ENCODE results near the gene FZD7.

FZD7 gene

DNA sequence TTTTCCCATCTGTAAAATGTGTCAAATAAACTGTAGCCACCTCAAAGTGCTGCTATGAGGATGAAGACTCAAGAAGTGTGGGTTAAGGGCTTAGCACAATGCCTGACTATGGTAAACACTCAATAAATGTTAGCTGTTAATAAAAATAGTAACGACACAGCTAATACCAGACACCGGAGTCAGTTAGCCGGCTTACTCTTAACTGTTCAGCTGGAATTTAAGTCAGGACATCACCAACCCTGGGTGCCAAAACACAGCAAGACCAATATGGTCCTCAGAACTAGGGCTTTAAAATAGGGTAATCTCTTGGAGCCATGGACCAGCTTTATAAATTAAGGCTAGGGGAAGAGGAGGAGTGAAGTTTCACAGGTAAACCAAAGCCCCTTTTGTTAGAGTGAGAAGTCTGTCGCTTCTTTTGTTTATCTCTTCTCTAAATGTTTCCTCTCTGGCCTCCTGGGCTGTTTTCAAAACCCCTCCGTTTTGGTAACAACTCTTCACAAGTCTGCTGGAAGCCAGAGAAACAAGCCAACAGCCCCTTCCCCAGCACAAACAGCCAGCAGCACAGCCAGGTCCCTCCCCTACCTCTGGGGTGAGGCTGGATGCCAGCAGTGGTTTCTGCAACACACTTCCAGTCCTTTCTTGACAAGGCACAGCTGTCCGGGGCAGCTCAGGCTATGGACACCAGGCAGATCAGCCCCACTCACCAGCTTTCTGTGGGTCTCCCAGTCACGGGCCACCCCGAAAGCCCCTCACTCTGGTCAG is 13.8 kb upstream of the FZD7 start:
- no peak overlapping the region for H3K4me3 ChIP-seq (ENCODE audit: low read length)
- no peak for DNase-seq (ENCODE audit: low read depth)
- TF ChIP-seq, protein P1, sequence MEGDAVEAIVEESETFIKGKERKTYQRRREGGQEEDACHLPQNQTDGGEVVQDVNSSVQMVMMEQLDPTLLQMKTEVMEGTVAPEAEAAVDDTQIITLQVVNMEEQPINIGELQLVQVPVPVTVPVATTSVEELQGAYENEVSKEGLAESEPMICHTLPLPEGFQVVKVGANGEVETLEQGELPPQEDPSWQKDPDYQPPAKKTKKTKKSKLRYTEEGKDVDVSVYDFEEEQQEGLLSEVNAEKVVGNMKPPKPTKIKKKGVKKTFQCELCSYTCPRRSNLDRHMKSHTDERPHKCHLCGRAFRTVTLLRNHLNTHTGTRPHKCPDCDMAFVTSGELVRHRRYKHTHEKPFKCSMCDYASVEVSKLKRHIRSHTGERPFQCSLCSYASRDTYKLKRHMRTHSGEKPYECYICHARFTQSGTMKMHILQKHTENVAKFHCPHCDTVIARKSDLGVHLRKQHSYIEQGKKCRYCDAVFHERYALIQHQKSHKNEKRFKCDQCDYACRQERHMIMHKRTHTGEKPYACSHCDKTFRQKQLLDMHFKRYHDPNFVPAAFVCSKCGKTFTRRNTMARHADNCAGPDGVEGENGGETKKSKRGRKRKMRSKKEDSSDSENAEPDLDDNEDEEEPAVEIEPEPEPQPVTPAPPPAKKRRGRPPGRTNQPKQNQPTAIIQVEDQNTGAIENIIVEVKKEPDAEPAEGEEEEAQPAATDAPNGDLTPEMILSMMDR (conservative IDR thresholded peaks at IDR 0.05; ENCODE audit: low read length), result no peak

DNA sequence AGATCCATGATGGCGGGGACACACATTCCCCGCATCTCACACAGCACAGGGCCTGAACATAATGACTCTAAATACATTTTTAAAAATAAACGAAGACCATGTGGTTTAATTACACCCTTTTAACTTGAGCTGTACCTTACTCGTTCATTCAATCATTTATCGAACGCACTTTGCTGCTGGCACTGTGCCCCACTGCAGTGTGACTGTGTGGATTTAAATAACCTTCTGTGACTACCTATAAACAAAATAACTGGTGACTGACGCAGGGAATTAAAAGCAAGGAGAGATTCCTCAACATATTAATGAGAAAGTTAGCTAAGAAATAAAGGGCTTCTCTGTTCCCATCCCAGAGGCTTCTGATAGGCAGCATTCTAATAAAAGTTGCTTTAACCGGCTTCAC is 10.9 kb upstream of the FZD7 start:
- DNase-seq (ENCODE audit: low read depth), result no peak
- no peak overlapping the region for H3K4me3 ChIP-seq (ENCODE audit: low read length)
- TF ChIP-seq, protein P1 (conservative IDR thresholded peaks at IDR 0.05; ENCODE audit: low read length), result no peak

DNA sequence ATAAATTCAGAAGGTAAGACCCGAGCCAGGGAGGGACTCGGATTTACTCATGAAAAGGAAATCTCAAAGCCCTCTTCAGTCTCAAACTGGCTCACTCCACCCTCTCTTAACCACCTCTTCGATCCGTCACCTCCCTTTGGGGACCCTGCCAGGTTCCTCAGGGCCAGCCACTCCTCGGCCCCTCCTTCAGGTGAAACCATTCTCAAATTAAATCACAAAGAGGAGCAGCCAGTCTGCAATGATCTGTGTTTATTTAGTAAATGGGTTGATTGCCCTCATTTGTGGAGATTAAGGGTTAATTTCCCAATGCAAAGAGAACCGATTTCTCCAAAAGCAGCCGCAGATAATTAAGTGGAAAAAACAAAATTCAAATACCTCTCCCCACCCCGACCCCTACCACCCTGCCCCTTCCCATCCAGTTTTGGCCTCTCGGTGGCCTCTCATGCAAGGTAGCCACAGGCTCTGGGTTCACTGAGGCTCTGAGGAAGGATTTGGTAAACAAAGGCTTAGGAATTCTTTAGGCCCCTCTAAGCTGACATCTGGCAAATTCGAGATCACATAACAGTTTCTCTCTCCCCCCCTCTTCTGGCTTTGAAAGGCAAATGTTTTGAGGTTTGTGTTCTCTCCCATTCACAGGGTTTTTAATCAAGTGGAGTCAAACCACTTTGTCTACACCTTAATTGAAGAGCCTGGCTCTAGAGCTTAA is 10.3 kb upstream of the FZD7 start:
- no peak overlapping the region for H3K4me3 ChIP-seq (ENCODE audit: low read length)
- no peak for DNase-seq (ENCODE audit: low read depth)
- TF ChIP-seq, protein P1 (conservative IDR thresholded peaks at IDR 0.05; ENCODE audit: low read length), result no peak

DNA sequence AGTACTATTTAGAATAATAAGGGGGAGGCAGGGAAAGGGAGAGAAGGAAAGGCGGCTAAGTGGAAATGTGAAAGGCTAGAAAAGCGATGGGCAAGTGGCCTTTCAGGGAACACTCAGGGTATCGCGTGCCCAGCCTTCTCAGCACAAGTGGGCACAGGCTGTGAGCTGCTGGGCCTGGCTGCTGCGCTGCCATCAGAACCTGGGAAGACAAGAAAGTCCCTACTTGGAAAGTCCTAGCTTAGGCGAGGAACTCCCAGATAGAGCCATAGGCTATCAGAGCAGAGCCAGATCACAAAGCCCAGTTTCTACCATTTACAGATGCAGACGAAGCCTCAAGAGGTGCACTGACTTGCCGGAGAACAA is 9.8 kb upstream of the FZD7 start:
- no peak for DNase-seq (ENCODE audit: low read depth)
- H3K4me3 ChIP-seq (ENCODE audit: low read length), result no peak overlapping the region
- TF ChIP-seq, protein P1 (conservative IDR thresholded peaks at IDR 0.05; ENCODE audit: low read length), result no peak

DNA sequence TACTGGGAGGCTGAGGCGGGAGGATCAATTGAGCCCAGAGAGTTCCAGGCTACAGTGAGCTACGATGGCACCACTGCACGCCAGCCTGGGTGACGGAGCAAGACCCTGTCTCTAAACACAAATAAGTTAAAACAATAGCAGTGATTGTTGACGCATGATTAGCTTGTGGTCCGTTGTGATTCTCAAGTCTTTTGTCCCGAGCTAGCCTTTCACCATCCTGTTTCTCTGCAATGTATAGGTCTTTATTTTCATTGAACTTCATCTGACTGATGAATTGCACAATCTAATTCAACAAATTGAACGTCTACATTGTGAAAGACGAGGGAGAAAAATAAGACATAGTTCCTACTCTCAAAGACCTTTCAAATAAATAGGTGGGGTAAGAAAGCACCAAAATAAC is 8.8 kb upstream of the FZD7 start:
- no peak overlapping the region for H3K4me3 ChIP-seq (ENCODE audit: low read length)
- TF ChIP-seq, protein P1 (conservative IDR thresholded peaks at IDR 0.05; ENCODE audit: low read length), result no peak
- no peak for DNase-seq (ENCODE audit: low read depth)

DNA sequence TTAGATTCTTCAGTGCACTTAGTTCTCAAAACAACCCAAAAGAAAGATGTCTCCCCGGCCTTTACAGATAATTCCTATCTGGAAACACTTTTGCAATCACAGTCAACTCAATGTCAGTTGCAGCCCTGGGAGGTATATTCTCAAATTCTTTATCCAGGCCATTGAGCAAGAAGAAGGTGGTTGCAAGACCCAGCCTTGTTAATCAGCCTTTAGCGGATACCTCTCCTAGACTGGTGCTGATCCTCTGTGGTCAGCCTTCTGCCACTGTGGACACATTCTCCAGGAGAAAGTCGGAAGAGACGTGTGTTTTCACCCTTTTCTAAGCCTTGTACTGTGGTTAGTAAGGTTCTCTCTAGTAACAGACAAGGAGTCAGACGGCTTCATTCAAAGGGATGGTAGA is 7.8 kb upstream of the FZD7 start:
- TF ChIP-seq, protein P1 (conservative IDR thresholded peaks at IDR 0.05; ENCODE audit: low read length), result no peak

DNA sequence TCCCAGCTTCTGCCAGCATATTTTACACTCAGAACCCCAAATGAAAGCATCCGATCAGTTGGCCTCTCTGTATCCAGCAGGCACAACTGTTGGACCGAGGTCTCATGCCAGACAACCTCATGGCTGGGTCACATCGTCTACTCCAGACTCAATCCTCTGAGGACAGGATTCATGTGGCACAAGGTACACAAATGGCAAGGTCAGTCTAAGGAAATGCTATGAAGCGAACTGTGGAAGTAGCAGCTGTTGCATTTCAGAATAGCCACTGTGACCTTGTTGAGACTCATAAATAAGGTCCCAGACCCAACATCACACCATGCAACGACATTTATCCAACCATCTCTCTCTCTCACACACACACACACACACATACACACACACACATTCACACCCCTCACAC is 7.1 kb upstream of the FZD7 start:
- DNase-seq (ENCODE audit: low read depth), result no peak
- TF ChIP-seq, protein P1 (conservative IDR thresholded peaks at IDR 0.05; ENCODE audit: low read length), result no peak
- no peak overlapping the region for H3K4me3 ChIP-seq (ENCODE audit: low read length)

More for the DNA sequence above, 7.8 kb upstream of the FZD7 start:
- H3K4me3 ChIP-seq (ENCODE audit: low read length), result no peak overlapping the region
- no peak for DNase-seq (ENCODE audit: low read depth)
